Dedifferentiated amniotic fluid mesenchymal stem cell (primary cell): ENCODE results near the gene ASS1.
"Not testable (repeated sequence)": the region's sequence is repeated elsewhere in the genome, so short reads cannot be mapped to it uniquely, and the experiment has no call there.

Source experiments
- DNase-seq: peaks from one replicate; pipeline ENCODE4 v3.0.0-alpha.2; 2016; ENCODE audit errors: extremely low spot score

ASS1 gene

GRCh38 chr9:130444565-130445221, at the start of gene ASS1:
TSS of gene ASS1 (plus strand) at chr9:130444961. CDS start at chr9:130452229, 7,268 bp downstream.
- no peak for DNase-seq

DNA sequence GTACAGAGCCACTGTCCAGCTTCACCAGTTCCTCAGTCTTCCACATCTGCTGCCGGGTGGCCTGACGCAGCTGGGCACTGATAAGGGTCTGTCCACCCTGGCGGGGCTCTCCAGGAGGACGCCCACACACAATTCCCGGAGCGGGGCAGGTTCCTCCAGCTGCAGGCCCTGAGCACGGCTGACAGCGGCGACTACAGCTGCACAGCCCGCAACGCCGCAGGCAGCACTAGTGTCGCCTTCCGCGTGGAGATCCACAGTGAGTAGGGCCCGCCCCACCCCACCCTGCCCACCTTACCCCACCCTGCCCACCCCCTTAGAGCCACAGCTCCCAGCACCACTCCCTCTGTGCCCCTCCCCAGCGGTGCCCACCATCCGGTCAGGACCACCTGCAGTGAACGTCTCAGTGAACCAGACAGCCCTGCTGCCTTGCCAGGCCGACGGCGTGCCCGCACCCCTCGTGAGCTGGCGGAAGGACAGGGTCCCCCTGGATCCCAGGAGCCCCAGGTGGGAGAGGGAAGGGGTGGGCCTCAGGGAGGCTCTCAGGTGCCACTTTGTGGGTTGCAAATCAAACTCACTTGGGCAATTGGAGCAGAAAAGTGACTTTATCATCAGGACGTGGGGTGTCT, 48.8 kb upstream of the ASS1 start:
- no peak for DNase-seq

DNA sequence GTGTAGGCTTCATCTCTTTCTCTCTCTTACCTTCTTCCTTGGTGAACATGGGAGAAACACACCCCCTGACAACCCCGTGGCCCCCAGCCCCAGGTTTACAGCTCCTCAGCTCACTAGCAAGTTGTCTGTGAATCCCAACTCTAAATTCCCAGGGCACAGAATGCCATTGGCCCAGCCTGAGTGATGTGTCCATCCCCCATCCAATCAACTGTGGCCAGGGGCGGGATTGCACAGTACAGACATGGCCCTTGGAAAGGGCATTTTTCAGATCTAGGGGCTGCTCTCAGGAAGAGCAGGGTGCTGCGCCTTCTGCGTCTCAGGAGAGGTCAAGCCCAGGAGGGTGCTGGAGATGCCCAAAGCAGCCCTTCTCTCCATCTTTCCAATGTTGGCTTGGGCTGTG, 48.2 kb upstream of the ASS1 start:
- no peak for DNase-seq

GRCh38 chr9:130398487-130399240, 46.1 kb upstream of the ASS1 start:
- DNase-seq, result no peak

DNA sequence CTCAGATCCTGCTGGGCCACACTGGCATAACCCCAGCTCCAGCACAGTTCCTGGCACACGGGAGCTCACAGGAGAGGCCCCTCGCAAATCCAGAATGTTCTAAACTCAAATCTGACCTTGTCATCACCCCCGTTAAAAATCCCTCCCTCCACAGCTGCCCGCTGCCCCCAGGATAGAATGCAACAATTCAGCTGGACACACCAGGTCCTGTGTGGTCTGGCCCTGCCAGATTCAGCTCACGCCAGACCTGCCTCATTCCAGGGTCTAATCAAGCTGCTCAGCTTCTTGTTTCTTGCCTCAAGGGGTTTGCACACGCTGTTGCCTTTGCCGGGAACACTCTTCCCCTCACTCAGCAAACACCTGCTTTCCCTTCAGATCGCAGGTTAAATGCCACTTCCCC, 45.0 kb upstream of the ASS1 start:
- no peak for DNase-seq

DNA sequence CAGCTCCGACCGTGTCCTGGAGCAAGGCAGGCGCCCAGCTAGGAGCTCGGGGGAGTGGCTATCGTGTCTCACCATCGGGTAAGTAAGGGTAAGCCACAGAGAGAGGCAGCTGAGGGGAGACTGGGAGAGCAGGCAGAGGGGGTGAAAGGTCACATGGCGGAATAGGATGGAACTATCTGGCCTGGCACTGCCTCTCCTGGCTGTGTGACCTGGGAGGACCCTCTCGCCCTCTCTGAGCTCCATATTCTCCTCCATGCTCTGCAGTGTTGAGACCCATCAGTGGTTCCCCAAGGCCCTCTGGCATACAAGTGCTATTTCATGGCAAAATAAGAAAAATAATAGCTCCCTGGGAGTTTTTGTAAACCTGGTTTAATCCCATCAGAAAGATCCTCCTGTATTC, 43.9 kb upstream of the ASS1 start:
- no peak for DNase-seq

DNA sequence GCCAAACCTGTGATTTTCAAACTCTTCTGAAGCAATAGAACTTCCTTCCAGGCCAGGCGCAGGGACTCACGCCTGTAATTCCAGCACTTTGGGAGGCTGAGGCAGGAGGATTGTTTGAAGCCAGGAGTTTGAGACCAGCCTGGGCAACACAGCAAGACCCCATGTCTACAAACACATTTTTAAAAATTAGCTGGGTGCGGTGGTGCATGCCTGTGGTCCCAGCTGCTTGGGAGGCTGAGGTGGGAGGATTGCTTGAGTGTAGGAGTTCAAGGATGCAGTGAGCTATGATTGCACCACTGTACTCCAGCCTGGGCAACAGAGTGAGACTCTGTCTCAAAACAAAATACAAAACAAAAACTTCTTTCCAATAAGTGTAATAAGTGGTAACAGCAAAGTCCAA, 43.0 kb upstream of the ASS1 start:
- not testable (repeated sequence) for DNase-seq

DNA sequence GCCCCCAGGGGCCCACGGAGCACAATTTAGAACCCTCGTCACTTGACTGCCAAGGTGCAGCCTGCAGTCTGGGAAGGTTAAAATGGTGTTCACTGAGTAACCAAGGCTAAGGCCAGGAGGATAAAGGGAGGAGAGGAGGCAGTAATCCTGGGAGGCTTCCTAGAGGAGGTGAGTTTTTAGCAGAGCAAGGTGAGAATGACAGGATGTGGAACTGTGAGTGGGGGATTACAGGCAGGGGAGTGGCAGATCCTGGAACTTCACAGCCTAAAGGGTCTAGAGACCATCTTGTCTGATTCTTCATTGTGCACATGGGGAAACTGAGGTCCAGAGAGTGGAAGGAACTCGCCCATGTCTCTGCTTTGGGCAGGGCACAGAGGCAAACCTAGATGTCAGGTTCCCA, 42.5 kb upstream of the ASS1 start:
- DNase-seq, result no peak

DNA sequence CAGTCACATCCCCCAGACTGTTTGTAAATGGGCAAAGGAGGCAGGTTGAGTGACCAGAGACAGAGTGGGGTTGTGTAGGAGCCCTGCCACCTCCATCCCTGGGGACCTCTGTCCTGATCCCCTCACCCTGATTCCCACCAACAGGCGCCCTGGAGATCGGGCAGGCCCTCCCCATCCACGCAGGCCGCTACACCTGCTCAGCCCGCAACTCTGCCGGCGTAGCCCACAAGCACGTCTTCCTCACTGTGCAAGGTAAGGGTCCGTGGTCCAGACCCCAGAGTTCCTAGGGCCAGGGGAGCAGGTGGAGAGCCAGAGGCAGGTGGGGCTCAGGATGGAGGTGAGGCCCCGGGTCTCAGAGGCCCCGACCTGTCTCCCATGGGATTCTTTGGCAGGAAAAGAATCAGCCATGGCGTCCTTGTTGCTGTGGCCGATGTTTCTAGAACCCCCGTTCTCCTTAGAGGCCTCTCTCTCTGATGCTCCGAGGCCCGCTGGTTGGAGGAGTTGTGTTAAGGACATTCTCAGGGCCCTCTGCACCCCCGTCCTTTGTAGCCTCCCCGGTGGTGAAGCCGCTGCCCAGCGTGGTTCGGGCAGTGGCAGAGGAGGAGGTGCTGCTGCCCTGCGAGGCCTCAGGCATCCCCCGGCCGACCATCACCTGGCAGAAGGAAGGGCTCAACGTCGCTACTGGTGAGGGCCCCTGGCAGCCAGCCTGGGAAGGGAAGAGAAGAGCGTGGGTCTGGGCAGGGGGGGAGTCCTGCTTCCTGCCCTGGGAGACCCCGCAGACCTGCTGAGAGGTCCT, 41.9 kb upstream of the ASS1 start:
- DNase-seq, result no peak

- DNase-seq, result no peak
Observed at GRCh38 chr9:130405657-130406257, 39.0 kb upstream of the ASS1 start.

GRCh38 chr9:130406278-130406895, 38.4 kb upstream of the ASS1 start:
- no peak for DNase-seq

DNA sequence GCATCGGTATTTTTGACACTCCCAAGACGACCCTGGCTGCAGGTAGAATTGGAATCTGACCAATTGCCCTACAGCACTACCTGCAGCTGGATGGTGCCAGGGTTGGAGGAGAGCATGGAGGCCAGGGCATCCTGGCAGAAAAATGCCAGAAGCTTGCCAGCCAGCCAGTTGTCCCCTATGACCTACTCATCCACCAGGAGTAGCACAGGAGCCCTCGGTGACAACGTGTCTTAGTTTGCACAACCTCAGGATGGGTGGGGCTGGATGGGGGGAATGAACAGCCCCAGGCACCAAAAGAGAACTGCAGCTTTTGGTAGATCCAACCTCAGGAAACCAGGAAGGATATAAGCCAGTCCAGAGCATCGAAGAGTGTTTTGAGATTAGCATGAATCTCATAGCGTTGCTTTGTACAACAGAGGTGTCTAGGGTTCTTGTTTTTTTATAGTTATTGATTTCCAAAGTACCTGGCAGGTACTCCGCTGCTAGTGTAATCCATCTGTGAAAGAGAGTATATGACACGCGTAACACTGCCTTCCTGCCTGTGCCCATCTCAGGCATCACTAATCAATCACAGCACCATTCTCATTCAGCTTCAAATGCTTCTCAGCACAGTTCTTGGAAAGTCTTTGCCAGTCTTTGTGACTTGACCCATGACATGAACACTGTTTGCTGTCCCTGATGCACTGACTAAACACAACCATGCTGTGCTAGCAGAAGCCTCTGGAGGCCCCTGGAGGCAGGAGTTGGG, 36.7 kb upstream of the ASS1 start:
- DNase-seq, result no peak

- DNase-seq, result no peak
Observed at GRCh38 chr9:130408669-130409068, 36.1 kb upstream of the ASS1 start.

DNA sequence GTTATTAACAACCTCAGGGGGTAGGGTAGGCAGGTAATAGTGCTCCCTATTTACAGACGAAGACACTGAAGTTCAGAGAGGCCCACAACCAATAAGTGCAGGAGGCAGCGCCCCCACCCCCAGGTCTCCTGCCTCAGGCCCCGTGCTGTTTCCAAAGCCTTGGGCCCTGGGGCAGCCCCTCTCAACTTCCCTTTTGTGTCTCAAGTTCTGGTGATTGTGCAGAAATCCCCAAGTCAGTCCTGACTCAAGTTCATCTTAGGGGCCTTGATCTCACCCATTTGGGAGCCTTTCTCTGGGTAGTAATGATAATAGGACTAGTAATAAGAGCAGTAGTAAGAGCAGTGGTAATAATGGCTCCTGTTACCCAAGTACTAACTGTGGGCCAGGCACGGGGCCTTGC, 35.5 kb upstream of the ASS1 start:
- no peak for DNase-seq

- DNase-seq, result no peak
Observed at GRCh38 chr9:130410443-130410842, 34.3 kb upstream of the ASS1 start.

- no peak for DNase-seq
Observed at GRCh38 chr9:130411566-130411915, 33.2 kb upstream of the ASS1 start.

GRCh38 chr9:130414081-130414731, 30.6 kb upstream of the ASS1 start:
- DNase-seq, result no peak

GRCh38 chr9:130414910-130415746, 29.6 kb upstream of the ASS1 start:
- DNase-seq, result no peak

- DNase-seq, result no peak
Observed at GRCh38 chr9:130417602-130418001, 27.2 kb upstream of the ASS1 start.
